Activated CD8-positive, alpha-beta T cell treated with anti-CD3 and anti-CD28 coated beads for 36 hours (primary cell): Measurements from ENCODE around the gene UQCC5. TPM values are rescaled to one million over a fixed set of nuclear protein-coding genes. Genes with fewer than 3 reads are reported as not detected.

Experiments
- ATAC-seq: fragments of 200-7000 bp; cut with Tn5 transposase; one replicate; pipeline ENCODE4 v1.10.0; 2021; ENCODE audit warnings: mild to moderate bottlenecking, moderate library complexity
- CTCF ChIA-PET: fragments of 350-600 bp; sonication (Branson Sonifier 250); formaldehyde crosslinking; loops from one replicate; lab custom pipeline; 2021; ENCODE audit warnings: antibody characterized with exemption; lab: Charles Lee
- POLR2A ChIA-PET: fragments of 350-600 bp; sonication (Branson Sonifier 250); formaldehyde crosslinking; loops from one replicate; lab custom pipeline; 2021; ENCODE audit warnings: antibody characterized with exemption; lab: Charles Lee
- DNase-seq: peaks from one replicate; pipeline ENCODE4 v3.0.0-alpha.2; 2020
- H3K27ac Mint-ChIP-seq: one replicate; pipeline ENCODE4 v1.8.0; 2021; ENCODE audit warnings: mild to moderate bottlenecking, mixed read lengths
- H3K27me3 Mint-ChIP-seq: one replicate; pipeline ENCODE4 v1.8.0; 2021; ENCODE audit warnings: mixed read lengths
- H3K36me3 Mint-ChIP-seq: one replicate; pipeline ENCODE4 v1.8.0; 2021; ENCODE audit warnings: low read depth, mixed read lengths
- H3K4me1 Mint-ChIP-seq: one replicate; pipeline ENCODE4 v1.8.0; 2021; ENCODE audit warnings: low read depth, mixed read lengths
- H3K4me3 Mint-ChIP-seq: one replicate; pipeline ENCODE4 v1.8.0; 2021; ENCODE audit warnings: mild to moderate bottlenecking, moderate library complexity, mixed read lengths
- H3K9me3 Mint-ChIP-seq: one replicate; pipeline ENCODE4 v1.8.0; 2021; ENCODE audit warnings: mixed read lengths
- intact Hi-C: fragments of 100-400 bp; cut with micrococcal nuclease; formaldehyde crosslinking; loops from one replicate; pipeline ENCODE4 v1.10.0; 2022
- total RNA-seq, 2 experiments: library from RNA; stranded (reverse); gene quantifications; one replicate each; pipeline ENCODE4 v1.2.3, GENCODE V29; 2021
- TF ChIP-seq, protein P1 (sequence below): fragments of 200-600 bp; IDR thresholded peaks from one replicate; pipeline ENCODE4 v1.8.0; 2022; ENCODE audit warnings: antibody characterized with exemption, mild to moderate bottlenecking

Gene UQCC5
- total RNA-seq, 2 experiments from 2014 or later = 14.0 to 20.5 TPM

DNA sequence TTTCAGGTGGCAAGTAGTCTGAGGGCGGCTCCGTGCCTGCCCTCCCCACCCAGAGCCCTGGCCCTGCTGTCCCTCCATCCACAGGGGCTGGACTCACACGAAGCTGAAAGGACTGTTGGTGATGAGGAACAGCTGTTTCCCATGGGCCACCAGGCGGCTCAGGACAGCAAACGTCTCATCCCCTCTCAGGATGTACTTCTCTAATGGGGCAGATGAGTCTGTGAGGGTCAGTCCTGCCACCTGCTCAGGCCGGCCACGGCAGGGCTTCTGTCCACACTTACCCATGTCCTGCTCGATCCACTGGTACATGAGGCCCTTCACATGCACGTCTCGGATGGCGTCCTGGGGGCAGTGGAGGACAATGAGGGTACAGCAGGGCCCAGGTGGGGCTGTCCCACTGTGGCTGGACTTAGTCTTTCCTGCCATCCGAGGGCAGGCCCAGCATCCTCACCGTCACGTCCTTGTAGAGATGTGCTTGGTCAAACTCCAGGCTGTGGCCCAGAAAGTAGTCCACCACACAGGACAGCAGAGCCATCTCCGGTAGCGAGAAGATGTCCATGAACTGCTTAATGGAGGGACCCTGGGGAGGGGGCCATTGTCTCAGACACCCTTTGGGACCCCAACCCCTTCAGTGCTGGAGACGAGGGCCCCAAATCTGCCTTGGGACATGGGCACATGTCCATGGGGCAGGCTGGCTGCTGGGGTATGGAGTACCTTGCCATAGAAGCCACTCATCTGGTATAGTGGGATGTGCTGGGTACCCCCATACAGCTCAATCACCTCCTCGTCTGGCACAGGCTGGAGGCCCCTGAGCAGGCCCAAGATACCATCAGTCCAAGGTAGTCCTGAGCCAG lies 8.4 kb upstream of the UQCC5 start:
- Mint-ChIP-seq H3K4me1 (peaks cover 3% of the 10 kb centered on the region), H3K36me3 (peaks cover 9% of the 10 kb centered on the region), H3K27ac (no peak overlapping the region), H3K4me3 (no peak overlapping the region), H3K9me3 (no peaks in the 10 kb centered on the region), H3K27me3 (no peaks in the 10 kb centered on the region)
- ATAC-seq = no peak
- ChIA-PET CTCF (interaction anchor here (1.0 kb wide), 1 partner anchor 81 kb away, joined by 3 read pairs; no protein-coding TSS in a partner anchor), POLR2A (interaction anchor here (0.6 to 1.7 kb wide), 3 partner anchors 10 to 96 kb away, joined by 3 to 4 read pairs (median 3); no protein-coding TSS in a partner anchor)
- TF ChIP-seq, protein P1, sequence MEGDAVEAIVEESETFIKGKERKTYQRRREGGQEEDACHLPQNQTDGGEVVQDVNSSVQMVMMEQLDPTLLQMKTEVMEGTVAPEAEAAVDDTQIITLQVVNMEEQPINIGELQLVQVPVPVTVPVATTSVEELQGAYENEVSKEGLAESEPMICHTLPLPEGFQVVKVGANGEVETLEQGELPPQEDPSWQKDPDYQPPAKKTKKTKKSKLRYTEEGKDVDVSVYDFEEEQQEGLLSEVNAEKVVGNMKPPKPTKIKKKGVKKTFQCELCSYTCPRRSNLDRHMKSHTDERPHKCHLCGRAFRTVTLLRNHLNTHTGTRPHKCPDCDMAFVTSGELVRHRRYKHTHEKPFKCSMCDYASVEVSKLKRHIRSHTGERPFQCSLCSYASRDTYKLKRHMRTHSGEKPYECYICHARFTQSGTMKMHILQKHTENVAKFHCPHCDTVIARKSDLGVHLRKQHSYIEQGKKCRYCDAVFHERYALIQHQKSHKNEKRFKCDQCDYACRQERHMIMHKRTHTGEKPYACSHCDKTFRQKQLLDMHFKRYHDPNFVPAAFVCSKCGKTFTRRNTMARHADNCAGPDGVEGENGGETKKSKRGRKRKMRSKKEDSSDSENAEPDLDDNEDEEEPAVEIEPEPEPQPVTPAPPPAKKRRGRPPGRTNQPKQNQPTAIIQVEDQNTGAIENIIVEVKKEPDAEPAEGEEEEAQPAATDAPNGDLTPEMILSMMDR = no peak
- intact Hi-C loops = no loop called here
- DNase-seq = no peak

DNA sequence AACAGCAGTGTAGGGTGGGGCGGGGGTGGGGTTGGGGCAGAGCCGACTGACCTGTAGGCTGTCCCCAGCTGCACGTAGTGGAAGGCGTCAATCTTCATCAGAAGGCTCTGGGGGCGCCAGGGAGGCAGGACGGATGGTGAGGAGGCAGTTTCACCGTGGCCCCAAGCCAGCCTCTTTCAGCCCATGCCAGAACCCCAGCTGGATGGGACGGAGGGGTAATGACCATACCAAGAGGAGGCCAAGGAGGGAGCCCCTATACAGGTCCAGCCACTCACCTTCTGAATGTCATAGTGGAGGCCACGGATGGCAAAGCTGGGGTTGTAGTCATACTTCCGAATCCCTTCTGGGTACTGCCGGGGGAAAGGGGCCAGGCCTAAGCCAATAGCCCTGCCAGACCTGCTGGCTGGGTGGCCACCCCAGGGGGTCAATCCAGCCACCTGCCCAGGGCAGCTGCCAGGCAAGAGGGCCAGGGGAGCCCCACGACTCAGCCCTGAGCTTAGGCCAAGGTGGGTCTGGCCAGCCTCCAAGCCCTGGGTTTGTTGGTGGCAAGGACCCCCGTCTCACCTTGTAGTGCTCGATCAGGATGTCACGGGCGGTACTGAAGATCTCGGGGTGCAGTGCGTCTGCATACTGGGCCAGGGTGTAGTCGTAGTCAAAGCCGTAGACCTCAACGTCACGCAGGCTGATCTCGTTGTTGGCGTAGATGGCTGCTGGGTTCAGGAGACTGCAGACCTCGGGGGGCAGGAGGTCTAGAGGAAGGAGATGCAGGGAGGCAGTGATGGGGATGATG lies 7.6 kb upstream of the UQCC5 start:
- H3K9me3 Mint-ChIP-seq = no peaks in the 10 kb centered on the region
- H3K4me3 Mint-ChIP-seq = no peak overlapping the region
- H3K27me3 Mint-ChIP-seq = no peaks in the 10 kb centered on the region
- intact Hi-C loops = no loop called here
- ChIA-PET POLR2A (interaction anchor here (1.3 to 1.7 kb wide), 2 partner anchors 9 to 11 kb away, joined by 3 to 4 read pairs; no protein-coding TSS in a partner anchor), CTCF (interaction anchor here (1.0 to 1.1 kb wide), 2 partner anchors 82 to 372 kb away, joined by 3 read pairs; no protein-coding TSS in a partner anchor)
- no peak overlapping the region for H3K27ac Mint-ChIP-seq
- TF ChIP-seq, protein P1 = no peak
- DNase-seq (no peak), ATAC-seq (no peak)
- H3K4me1 Mint-ChIP-seq = peaks cover 3% of the 10 kb centered on the region
- H3K36me3 Mint-ChIP-seq = peaks cover 9% of the 10 kb centered on the region

DNA sequence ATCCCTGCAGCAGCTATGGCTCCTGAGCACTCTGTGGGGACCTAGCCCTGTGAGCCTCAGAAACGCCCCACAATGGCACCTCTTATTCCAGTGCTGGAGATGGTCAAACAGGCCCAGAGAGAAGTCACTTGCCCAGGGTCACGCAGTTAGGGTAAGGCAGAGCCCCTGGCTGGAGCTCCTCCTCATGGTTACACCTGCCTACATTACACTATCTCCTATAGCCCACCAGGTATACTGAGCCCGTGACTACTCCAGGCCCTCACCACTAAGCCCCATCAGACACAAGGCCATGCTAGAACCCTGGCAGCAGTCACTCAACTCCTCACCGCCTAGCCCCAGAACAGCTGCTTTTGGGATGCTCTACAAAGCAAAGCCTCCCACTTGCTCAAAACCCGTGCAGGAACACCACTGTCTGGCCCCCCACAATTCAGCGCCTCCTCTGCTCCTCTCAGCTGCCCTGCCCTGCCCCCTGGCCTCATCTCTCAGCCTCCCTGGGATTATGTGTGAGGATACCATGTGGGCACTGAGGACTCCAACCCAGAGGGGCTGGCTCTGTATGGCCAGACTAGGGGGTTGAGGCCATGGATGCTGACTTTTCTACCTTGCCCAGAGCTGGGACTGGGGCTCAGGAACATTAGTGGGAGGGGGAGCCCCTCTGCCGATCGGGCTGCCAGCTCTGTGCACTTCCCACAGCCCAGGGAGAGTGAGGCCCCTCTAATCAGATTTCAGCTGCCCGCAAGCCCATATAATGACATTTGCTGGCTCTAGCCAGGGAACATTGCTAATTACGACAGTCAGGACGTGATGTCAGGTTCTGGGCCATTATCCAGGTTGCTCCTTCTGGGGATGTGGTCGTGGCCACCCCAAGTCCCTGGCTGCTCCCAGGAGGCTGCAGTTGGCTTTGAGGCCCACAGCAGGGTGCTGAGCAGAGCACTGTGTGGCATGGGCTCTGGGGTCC lies 6.8 kb upstream of the UQCC5 start:
- peaks cover 4% of the 10 kb centered on the region for H3K36me3 Mint-ChIP-seq
- ChIA-PET CTCF (interaction anchor here (1.1 kb wide), 1 partner anchor 373 kb away, joined by 3 read pairs; no protein-coding TSS in a partner anchor), POLR2A (interaction anchor here (1.3 to 1.7 kb wide), 2 partner anchors 8 to 12 kb away, joined by 3 to 4 read pairs; no protein-coding TSS in a partner anchor)
- peaks cover 6% of the 10 kb centered on the region for H3K4me1 Mint-ChIP-seq
- no peak overlapping the region for H3K4me3 Mint-ChIP-seq
- DNase-seq (no peak), ATAC-seq (no peak)
- H3K27me3 Mint-ChIP-seq = no peaks in the 10 kb centered on the region
- H3K27ac Mint-ChIP-seq = no peak overlapping the region
- H3K9me3 Mint-ChIP-seq = no peaks in the 10 kb centered on the region
- intact Hi-C loops = loop anchor here (10.0 kb wide), 1 partner anchor 155 kb away; the partner anchor contains the start of genes GNL3 and PBRM1
- TF ChIP-seq, protein P1 = no peak

DNA sequence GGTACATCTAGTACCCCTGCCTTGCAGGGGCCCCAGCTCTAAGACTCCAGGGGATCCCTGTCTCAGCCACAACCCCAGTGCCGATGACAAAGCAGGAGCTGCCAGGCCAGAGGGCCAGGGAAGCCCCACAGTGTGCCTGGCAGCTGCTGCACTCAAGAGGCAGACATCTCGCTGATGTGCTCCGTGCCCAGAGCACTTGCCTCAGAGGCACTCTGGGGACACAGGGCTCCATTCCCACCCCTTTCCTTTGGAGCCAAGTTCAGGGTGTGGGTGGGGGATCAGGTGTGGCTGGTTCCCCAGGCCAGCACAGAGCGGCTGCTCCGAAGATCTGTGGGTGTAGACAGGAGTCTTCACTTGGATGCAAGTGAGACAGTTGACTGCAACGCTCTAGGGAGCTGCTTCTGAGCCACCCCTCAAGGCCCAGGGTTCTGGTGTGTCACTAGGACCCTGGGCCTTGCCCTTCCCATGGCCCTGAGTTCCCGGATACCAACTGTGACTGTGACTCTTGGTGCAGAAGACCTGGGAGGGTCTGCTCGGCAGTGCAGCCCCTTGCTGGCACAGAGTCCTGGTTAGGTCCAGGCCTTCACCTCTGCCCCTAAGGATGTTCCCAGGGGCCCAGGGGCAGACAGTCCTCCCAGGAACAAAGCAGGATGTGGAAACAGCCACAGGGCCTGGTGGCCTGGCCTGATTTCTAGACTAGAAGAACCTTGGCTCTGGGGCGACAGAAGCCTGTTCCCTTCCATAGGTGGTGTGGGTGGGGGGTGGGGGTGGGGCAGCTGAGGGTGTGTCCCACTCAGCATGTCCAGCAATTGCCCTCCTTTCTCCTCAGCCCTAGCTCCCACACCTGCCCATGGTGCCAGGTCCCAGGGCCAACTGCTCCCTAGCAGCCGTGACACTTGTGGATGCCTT lies 5.2 kb upstream of the UQCC5 start:
- Mint-ChIP-seq H3K4me1 (peaks cover 15% of the 10 kb centered on the region), H3K4me3 (no peak overlapping the region), H3K9me3 (no peaks in the 10 kb centered on the region), H3K27me3 (no peaks in the 10 kb centered on the region), H3K36me3 (peaks cover 4% of the 10 kb centered on the region), H3K27ac (no peak overlapping the region)
- no peak for DNase-seq
- ChIA-PET POLR2A (interaction anchor here (0.6 kb wide), 1 partner anchor 47 kb away, joined by 3 read pairs; no protein-coding TSS in a partner anchor), CTCF (no interaction called here)
- ATAC-seq = no peak
- TF ChIP-seq, protein P1 = no peak
- intact Hi-C loops = loop anchor here (10.0 kb wide), 1 partner anchor 154 kb away; the partner anchor contains the start of genes GNL3 and PBRM1
